HepG2 (cell line): ENCODE measurements around the gene MYO1C. TPM values are rescaled to one million over a fixed set of nuclear protein-coding genes. Genes with fewer than 3 reads are reported as not detected.

Experiments used
- FOXP4 ChIP-seq: sonication (generic); formaldehyde crosslinking; IDR thresholded peaks from 2 replicates; pipeline ENCODE4 v1.4.0; 2020; ENCODE audit warnings: missing genetic modification reagents
- HDAC6 ChIP-seq: fragments of 200-600 bp; sonication (generic); IDR thresholded peaks from 2 replicates; pipeline ENCODE4 v1.7.0; 2017; ENCODE audit warnings: mild to moderate bottlenecking, antibody characterized with exemption, low read length, low read depth
- KAT8 ChIP-seq: IDR thresholded peaks from 2 replicates; pipeline ENCODE4 v1.6.1; 2016; ENCODE audit warnings: missing genetic modification reagents, missing compliant biosample characterization
- MEF2D ChIP-seq: sonication (generic); formaldehyde crosslinking; IDR thresholded peaks from 2 replicates; pipeline ENCODE4 v1.5.1; 2020; ENCODE audit warnings: mild to moderate bottlenecking, missing genetic modification reagents
- MTF1 ChIP-seq: sonication (generic); formaldehyde crosslinking; IDR thresholded peaks from 2 replicates; pipeline ENCODE4 v1.5.0; 2020; ENCODE audit warnings: missing genetic modification reagents
- MXI1 ChIP-seq: IDR thresholded peaks from 3 replicates; pipeline ENCODE4 v1.6.1; 2012; ENCODE audit warnings: low read depth, low read length, inconsistent platforms, borderline replicate concordance
- NRL ChIP-seq: sonication (generic); formaldehyde crosslinking; IDR thresholded peaks from 2 replicates; pipeline ENCODE4 v1.5.0; 2020; ENCODE audit warnings: missing genetic modification reagents, mild to moderate bottlenecking, moderate library complexity, borderline replicate concordance
- TAF15 ChIP-seq: fragments of 200-400 bp; formaldehyde crosslinking; IDR thresholded peaks from one replicate; pipeline ENCODE4 v1.6.1; 2018; ENCODE audit warnings: mild to moderate bottlenecking, low read depth, low read length; ENCODE audit not compliant: poor library complexity, severe bottlenecking
- TEAD3 ChIP-seq: optimal IDR thresholded peaks from 2 replicates; pipeline ENCODE3; 2016; ENCODE audit warnings: borderline replicate concordance
- TP53 ChIP-seq: sonication (generic); formaldehyde crosslinking; conservative IDR thresholded peaks from 2 replicates; pipeline ENCODE4 v1.4.0; 2020; ENCODE audit warnings: missing genetic modification reagents
- ZIK1 ChIP-seq: sonication (generic); formaldehyde crosslinking; IDR thresholded peaks from 2 replicates; pipeline ENCODE4 v1.5.0; 2020; ENCODE audit warnings: mild to moderate bottlenecking, low read depth, missing genetic modification reagents, borderline replicate concordance
- ZNF207 ChIP-seq: fragments of 450-650 bp; IDR thresholded peaks from 2 replicates; pipeline ENCODE4 v1.6.1; 2016; ENCODE audit warnings: antibody characterized with exemption, borderline replicate concordance
- ZNF3 ChIP-seq: IDR thresholded peaks from 2 replicates; pipeline ENCODE4 v1.7.0; 2017; ENCODE audit warnings: inconsistent platforms
- ZNF550 ChIP-seq: sonication (generic); formaldehyde crosslinking; IDR thresholded peaks from 2 replicates; pipeline ENCODE4 v1.4.0; 2020; ENCODE audit warnings: mild to moderate bottlenecking, missing genetic modification reagents, borderline replicate concordance
- ZNF772 ChIP-seq: sonication (generic); formaldehyde crosslinking; IDR thresholded peaks from 2 replicates; pipeline ENCODE4 v1.5.0; 2020; ENCODE audit warnings: mild to moderate bottlenecking, missing genetic modification reagents
- ZNF773 ChIP-seq: sonication (generic); formaldehyde crosslinking; IDR thresholded peaks from 2 replicates; pipeline ENCODE4 v1.4.0; 2020; ENCODE audit warnings: missing genetic modification reagents, borderline replicate concordance
- ZNF83 ChIP-seq: sonication (generic); formaldehyde crosslinking; IDR thresholded peaks from 2 replicates; pipeline ENCODE4 v1.4.0; 2020; ENCODE audit warnings: missing genetic modification reagents, mild to moderate bottlenecking, borderline replicate concordance
- polyA plus RNA-seq, 8 experiments: library from polyadenylated mRNA; depleted of rRNA in 3 of 8; stranded (reverse) in 7 of 8; unstranded in 1 of 8; fragments of >200 nt; fragmentation: Illumina TruSeq in 4 of 8; extraction: Trizol in 4 of 8; gene quantifications; 2 replicates each; pipeline versions ENCODE4 v1.2.1 to v1.2.3, GENCODE V29; 2011 to 2016; ENCODE audit warnings: low read depth in 4 of 8, missing spikeins in 1 of 8, mixed read lengths in 1 of 8; ENCODE audit not compliant: insufficient read depth in 1 of 8
- total RNA-seq, 5 experiments: library from RNA; depleted of rRNA; stranded (reverse); fragments of >200 nt; fragmentation: Illumina TruSeq; extraction: Trizol; gene quantifications; 2 replicates each; pipeline ENCODE4 v1.2.3, GENCODE V29; 2016; ENCODE audit warnings: low read depth in 1 of 5
- TF ChIP-seq, protein P1 (sequence below): sonication (generic); formaldehyde crosslinking; conservative IDR thresholded peaks from 2 replicates; pipeline ENCODE4 v1.8.0; 2022; ENCODE audit warnings: missing genetic modification reagents
- TF ChIP-seq, protein P2 (sequence below): sonication (generic); formaldehyde crosslinking; IDR thresholded peaks from 2 replicates; pipeline ENCODE4 v1.5.0; 2020; ENCODE audit warnings: mild to moderate bottlenecking, missing genetic modification reagents, borderline replicate concordance

Gene MYO1C
- total and polyA plus RNA-seq, 2 of the 13 experiments (the other 11 are each of a cell fraction or from before 2014, with no cell fraction given): 22.7 to 40.8 TPM

GRCh38 chr17:1455797-1456599, 36.5 kb downstream of the MYO1C start, which contains the start of gene CRK (continued):
- TF ChIP-seq, protein P1, sequence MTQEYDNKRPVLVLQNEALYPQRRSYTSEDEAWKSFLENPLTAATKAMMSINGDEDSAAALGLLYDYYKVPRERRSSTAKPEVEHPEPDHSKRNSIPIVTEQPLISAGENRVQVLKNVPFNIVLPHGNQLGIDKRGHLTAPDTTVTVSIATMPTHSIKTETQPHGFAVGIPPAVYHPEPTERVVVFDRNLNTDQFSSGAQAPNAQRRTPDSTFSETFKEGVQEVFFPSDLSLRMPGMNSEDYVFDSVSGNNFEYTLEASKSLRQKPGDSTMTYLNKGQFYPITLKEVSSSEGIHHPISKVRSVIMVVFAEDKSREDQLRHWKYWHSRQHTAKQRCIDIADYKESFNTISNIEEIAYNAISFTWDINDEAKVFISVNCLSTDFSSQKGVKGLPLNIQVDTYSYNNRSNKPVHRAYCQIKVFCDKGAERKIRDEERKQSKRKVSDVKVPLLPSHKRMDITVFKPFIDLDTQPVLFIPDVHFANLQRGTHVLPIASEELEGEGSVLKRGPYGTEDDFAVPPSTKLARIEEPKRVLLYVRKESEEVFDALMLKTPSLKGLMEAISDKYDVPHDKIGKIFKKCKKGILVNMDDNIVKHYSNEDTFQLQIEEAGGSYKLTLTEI (CRISPR knock-in tag): no peak
- no peak for TF ChIP-seq ZNF3 (CRISPR knock-in tag)
- no peak for TF ChIP-seq TEAD3
- TF ChIP-seq TAF15: peak; percentile 25
- TF ChIP-seq, protein P2, sequence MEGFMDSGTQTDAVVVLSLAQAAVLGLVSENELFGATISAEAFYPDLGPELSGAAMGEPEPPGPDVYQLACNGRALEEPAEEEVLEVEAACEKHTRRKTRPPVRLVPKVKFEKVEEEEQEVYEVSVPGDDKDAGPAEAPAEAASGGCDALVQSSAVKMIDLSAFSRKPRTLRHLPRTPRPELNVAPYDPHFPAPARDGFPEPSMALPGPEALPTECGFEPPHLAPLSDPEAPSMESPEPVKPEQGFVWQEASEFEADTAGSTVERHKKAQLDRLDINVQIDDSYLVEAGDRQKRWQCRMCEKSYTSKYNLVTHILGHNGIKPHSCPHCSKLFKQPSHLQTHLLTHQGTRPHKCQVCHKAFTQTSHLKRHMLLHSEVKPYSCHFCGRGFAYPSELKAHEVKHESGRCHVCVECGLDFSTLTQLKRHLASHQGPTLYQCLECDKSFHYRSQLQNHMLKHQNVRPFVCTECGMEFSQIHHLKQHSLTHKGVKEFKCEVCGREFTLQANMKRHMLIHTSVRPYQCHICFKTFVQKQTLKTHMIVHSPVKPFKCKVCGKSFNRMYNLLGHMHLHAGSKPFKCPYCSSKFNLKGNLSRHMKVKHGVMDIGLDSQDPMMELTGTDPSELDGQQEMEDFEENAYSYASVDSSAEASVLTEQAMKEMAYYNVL (CRISPR knock-in tag): no peak; the same call in 1 of the 2 replicates
- peak; percentile 63; the same call in 1 of the 2 replicates for TF ChIP-seq KAT8
- no peak for TF ChIP-seq ZNF773 (CRISPR knock-in tag)
- no peak; the same call in 1 of the 2 replicates for TF ChIP-seq NRL (CRISPR knock-in tag)
- no peak; the same call in 1 of the 2 replicates for TF ChIP-seq ZIK1 (CRISPR knock-in tag)
- TF ChIP-seq ZNF772: no peak; the same call in 1 of the 2 replicates
- peak; percentile 74; the same call in 1 of the 3 replicates for TF ChIP-seq MXI1
- TF ChIP-seq ZNF83 (CRISPR knock-in tag): no peak
- no peak for TF ChIP-seq TP53 (CRISPR knock-in tag)
- no peak for TF ChIP-seq MTF1 (CRISPR knock-in tag)
- TF ChIP-seq ZNF550 (CRISPR knock-in tag): no peak
- no peak for TF ChIP-seq FOXP4 (CRISPR knock-in tag)
- TF ChIP-seq MEF2D (CRISPR knock-in tag): no peak
- no peak for TF ChIP-seq ZNF207
- no peak for TF ChIP-seq HDAC6
